Hepatic stellate cell (primary cell): Measurements from ENCODE around the gene LAMTOR3.

ENCODE experiments used
- DNase-seq: peaks from one replicate; pipeline ENCODE4 v3.0.0; 2011; ENCODE audit warnings: low spot score

LAMTOR3 gene

DNA sequence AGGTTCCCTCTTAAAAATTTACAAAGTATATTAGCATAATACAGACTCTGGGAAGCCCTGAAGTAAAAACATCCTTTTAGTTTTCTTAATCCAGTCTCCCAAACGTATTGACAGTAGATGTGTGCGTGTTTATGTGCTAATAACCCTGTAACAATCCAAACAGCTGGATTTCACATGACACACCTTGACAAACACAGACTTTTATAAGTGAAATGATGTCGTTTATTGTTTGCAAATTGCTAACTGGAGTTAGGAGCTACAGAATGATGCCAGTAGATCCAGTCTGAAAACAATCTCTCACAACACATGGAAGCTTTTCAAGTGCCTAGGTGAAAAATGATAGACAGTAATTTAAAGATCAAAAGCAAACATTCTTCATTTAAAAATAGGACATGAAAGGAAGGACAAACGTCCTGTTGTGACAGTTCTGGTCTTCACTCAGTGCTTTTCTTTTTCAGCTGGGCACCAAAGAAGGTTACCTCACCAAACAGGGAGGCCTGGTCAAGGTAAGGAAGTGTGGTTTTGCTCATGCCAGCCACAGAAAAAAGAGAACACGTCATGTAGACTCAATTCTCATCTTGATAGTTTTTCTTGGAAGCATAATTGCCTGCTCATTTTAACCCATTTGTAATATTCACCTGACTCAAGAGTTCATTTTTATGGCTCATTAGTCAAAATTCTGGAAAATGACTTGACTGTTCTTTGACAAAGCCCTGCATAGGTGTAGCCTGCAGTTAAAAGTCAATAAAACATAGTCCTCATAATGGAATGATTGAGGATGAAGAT is 32.9 kb downstream of the LAMTOR3 start:
- DNase-seq: no peak

DNA sequence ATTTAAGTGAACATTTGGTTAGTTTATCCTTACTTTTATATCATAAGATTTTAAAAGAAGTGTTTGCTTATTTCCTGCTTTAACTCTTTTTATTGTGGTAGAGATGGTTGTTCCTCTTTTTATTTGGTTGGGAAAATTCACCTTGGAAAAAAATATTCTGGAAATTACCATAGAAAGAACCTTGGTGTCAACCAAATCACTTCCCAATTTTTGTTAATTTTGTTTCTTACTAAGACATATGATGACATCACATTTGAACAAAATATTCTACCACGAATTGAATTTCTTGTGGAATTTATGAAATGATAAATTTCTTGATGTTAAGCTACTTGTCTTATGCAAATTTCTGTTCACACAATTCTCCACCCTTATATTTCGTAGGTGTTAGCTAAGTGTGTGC is 33.7 kb downstream of the LAMTOR3 start:
- DNase-seq: no peak

DNA sequence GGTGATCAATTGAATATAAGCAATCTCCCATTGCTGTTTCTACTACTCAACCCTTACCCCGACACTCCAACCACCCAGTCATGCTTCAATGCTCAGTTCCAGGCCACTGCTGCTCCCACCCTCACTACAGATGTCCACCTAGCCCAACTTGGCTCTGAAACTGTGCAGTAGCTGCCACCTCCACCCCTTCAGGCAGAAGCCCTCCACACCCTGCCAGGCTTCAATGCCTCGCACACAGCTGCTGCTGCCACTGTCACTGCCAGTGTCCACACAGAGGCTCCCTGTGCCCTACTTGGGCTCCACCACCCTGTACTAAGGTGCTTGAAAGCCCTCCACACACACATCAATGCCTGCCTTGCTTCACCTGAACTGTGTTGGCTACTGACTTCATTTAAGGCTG is 34.6 kb downstream of the LAMTOR3 start:
- no peak for DNase-seq

DNA sequence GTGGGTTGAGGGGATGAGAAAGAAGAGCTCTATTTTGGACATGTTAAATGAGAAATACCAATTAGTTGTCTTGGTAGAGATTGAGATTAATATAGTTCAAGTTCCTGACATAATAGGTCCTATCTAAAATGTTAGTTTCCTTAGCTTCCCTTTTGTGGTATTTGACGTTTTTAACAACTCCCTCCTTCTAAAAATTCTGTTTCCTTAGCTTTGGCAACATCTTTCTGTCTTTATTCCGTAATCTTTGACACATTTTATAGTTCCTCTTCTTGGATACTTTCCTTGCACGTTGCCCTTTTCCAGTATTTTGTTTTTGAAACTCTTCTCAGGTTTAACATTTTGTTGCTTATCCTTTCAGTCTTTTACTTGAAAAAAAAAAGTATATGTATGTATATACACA is 36.9 kb downstream of the LAMTOR3 start:
- DNase-seq: no peak

DNA sequence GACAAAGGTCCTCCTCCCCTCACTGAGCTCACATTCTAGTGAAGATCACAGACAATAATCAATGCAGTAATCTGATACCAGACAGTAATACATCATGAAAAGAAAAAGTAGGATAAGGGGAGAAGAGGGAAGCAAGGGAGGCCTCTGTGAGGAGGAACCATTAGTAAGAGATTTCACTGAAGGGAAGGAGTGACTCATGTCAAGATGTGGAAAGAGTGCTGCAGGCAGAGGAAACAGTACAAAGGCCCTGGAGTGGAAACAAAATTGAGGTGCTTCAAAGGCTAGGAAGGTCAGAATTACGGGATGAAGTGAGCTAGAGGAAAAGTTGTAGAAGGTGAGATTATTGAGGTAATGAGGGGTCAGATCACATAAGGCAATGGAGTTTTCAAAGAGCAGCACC is 38.1 kb downstream of the LAMTOR3 start:
- no peak for DNase-seq

DNA sequence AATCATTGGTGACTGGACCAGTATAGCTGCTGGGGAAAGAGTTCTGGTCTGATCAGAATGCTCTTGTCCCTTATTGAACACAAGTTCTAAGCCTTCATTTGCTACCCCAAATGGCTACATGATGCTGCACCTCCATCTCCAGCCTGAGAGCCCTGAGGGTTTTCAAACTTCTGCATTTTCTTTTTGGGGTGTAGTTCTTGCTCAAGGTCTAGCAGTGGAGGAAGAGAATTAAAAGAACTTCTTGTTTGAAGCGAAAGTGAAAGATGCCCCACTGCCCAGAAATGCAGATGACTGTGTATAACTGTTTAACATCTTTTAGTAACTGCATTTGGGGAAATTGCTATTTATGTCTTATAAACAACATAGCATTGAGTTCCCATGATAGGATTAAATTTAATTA is 38.5 kb downstream of the LAMTOR3 start:
- DNase-seq: no peak

DNA sequence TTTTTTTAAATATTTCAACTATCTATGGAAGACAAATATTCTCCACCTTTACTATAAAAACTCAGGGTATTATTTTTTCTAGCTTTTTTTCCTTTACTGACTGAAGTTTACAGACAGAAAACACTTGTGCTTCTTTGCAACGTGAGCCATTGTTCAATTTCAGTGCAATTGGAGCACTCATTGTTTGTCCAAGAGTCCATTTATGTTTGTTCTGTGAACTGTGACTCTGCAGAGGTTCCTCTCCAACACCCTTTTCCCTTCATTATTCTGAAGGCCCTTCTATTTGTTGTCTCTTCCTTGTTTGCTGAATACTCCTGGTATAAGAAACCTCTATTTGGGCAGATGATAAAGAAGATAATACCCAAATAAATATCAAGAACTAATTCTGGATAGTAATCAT is 40.2 kb downstream of the LAMTOR3 start:
- DNase-seq: no peak

DNA sequence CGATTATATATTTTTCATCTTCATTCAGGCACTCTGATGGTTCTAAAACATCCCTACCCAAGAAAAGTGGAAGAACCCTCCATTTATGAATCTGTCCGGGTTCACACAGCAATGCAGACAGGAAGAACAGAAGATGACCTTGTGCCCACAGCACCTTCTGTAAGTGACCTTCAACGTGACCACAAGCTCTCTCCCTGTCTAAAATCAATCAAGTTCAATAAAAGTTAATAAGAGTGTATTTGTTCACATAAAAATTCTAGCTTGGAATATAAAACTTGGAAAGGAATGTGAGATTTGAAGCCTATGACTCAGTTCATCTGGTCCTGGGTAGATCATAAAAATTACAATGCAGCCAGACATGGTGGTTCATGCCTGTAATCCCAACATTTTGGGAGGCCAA is 41.0 kb downstream of the LAMTOR3 start:
- DNase-seq: no peak

DNA sequence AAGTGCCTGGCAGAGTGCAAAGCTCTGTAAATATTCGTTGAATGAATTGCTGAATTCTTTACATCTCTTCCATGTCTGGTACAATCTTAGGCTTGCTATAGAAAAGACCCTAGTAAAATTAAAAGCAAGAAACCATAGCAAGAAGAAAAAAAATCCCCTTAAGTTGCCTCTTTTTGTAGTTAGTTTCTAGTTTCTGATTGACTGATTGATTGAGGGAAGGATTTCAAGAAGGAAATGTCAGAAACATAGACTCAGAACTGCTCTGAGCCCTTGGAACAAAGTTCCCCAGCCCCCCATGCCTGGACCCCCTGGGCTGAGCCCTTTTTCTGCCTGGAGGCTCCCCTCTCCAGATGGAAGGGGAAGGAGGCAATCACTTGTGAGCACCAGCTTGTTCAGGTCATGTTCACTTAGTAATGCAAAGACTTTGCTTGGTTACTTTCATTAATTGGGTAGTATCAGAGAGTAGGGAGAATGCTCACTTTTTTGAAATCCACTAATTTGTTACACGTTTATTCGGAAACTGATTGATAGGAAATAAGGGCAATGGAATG is 42.0 kb downstream of the LAMTOR3 start:
- no peak for DNase-seq

DNA sequence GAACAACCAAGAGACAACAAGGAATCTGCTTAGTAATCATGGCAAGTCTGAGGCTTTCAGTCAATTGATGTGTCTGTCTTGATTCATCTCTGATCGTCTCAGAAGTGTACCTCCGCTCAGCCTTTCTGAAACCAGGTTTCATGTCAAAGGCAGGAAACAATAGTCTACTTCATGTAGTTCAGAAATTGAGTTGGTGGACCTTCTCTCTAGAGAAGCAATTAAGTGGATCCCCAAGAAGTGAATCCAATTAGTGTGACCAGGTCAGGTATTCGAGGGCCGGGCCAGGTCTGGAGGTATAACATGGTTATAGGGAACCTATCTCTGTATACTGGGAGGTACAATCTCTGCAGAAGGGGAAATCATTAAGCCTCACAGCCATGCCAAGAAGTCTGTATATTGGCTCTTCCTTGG is 45.6 kb downstream of the LAMTOR3 start:
- no peak for DNase-seq

DNA sequence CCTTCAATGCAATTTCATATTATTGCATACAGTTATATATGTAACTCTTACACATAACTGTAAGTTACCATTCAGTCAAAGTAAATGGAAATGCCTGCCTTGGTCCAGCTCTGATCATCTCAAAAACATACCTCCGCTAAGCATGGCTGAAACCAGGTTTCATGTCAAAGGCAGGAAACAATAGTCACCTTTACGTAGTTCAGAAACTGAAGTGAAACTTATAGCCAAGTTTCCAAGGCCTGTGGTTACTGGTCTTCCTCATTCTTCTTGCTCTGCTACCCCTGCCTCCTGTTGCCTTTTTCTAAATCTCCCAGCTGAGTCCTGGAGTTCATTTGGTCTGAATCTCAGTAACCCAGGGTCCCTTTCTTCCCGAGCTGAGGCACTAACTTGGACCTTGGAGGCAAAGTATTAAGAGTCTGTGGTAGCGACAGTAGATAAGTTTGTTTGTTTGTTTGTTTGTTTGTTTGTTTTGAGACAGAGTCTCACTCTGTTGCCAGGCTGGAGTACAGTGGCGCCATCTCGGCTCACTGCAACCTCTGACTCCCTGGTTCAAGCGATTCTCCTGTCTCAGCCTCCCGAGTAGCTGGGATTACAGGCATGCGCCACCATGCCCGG is 46.8 kb downstream of the LAMTOR3 start:
- no peak for DNase-seq

DNA sequence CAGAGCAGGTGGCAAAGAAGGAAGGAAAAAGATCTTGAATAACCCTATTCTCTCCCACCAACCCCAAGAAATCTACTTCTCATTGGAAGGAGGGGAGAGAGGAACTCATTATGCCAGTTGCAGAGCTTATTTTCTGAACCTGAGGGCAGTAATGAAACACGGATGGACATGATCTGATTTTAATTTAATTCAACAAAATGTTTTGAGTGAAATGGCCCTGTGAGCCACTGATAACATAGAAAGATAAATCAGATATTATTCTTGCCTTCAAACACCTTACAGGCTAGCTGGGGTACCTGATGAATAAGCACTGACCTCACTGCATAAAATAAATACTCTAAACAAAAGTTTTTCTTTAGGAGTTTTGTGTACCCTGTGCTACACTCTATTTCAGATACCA is 47.3 kb downstream of the LAMTOR3 start:
- no peak for DNase-seq

DNA sequence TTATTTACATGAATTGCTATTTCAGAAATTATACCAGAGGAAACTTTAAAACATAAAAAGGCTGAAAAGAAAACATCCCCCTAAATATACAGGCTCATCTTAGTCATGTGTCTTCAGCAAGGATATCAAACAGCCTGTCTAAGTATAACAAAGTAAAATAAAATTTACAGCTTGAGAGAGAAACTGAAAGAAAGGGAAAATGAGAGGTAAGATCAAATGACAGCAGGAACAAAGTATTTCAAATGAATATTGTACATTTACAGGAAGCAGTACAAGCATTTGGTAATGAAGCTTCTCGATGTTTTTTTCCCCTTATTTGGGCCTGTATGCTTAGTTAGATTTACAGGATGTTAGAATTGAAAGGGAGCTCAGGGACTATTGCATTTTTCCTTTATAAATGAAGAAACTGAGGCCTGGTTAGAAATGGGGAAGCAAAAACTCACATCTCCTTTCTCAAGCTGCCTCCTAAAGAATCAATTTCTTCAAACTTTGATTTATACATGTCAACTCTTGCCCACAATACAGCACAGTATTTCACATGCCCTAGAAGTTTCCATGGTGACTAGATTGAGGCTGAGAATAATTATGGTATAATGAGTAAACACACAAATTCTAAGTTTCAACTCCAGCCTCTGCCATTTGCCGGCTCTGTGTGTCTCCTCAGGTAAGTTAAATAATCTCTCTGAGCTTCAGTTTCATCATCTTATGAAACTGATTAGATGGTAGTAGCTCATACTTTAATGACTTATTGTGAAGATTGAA is 48.3 kb downstream of the LAMTOR3 start:
- no peak for DNase-seq

DNA sequence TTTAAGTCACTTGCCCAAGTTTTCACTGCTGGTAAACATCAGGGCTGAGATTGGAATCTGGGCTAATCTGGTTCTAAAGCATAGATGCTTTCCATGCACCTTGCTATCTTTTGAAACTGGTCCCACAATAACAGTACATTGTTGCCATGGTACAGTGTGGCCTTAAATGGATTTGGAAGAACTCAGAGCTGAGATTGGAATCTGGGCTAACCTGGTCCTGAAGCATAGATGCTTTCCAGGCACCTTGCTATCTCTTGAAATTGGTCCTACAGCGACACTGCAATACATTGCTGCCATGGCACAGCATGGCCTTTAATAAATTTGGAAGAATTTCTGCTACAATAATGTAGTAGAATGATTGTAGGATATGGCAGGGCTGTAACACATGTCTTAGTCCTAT is 49.0 kb downstream of the LAMTOR3 start:
- no peak for DNase-seq

DNA sequence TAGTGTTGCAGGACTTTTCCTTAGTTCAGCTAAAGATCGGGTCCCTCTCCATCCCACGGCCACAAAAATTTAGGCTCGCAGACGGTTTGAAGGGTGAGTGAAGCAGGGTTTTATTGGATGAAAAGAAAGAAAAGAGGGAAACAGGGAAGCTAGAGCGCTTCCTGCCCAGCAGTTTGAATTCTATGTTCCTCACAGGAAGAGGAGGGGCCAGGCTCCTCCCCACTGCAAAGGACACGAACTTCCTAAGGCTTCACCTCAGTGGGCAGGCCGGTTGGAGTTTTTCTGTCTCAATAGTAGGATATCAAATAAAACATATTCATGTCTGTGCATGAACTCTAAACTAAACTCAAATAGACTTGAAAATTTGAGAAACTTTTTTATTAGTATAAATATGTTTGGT is 50.2 kb downstream of the LAMTOR3 start:
- DNase-seq: no peak

DNA sequence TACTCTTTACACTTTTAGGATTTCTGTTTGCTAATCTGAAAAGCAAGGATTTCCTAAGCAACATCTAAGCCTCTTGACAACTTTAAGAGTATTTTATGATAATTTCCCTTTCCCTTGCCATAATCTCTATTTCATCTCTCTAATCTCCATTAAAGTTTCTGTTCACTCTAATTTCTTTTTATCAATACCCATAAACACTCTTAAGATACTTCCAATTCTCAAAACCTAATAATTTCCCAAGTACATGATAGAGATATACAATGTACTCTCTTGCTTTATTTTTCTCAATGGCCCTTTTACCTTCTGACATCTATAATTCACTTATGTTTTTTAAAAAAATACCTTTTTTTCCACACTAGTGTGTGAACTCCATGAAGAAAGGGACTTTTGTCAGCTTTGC is 50.8 kb downstream of the LAMTOR3 start:
- DNase-seq: no peak

DNA sequence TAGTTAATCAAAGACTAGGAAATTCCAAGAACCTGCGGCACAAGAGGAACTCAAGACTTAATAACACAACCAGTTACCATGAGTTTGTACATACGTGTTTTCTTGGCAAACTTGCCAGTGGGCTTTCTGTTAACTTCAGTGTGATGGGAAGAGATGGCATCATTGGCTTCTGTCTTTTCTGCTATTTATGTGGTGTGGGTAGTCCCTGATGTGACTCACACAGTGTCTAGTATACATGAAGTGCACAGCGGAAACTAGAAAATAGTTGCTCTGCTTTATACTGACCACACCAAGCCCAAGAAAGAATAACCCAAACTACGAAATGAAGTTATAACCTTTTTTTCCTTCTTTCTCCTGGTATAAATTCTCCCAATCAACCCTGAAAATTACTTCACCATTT is 53.1 kb downstream of the LAMTOR3 start:
- no peak for DNase-seq

DNA sequence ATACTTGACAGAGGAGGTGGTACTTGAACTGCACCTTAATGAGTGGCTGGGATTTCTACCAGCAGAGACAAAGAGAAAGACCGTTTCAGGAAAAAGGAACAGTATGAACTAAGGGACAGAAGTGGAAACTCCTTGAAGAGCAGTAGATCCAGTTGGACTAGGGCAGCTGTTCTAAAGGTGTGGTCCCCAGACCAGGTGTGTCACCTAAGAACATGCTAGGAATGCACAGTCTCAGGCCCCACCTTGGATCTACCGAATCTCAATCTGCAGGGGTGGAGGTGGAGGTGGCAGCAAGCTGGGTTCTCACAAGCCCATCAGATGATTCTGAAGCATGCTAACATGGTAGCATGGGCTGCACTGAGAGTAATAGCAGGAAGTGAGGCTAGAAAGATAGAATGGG is 55.3 kb downstream of the LAMTOR3 start:
- DNase-seq: no peak

DNA sequence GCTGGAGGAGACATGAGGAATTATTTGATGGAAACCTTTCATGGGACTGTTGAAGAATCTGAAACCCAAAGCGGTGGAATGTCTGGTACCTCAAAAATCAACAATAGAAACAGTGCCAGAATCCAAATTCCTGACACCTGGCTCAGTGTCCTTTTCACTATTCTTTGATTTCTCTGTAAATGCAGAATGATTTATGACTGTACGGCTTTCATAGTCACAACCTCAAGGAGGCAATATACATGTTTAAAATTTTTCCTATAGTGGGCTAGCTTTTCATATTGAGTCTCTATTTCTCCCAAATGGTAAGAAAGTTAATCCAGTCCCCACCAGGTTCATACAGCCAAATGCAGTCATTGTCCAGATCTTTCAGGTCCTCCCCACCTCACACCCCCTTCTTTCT is 58.3 kb downstream of the LAMTOR3 start:
- no peak for DNase-seq

DNA sequence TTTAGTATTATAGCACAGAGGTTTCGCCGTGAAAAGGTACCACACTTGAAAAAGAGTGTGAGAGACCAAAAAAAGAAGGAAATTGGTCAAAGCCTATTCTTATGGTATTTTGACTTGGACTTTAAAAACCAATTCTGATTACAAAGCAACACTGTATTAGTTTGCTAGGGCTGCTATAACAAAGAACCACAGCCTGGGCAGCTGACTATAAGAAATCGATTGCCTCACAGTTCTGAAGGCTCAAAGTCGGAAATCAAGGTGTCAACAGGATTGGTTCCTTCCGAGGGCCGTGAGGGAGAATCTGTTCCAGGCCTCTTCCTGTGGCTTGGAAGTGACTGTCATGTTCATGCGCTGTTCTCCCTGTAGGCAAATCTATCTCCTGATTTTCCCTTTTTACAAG is 59.7 kb downstream of the LAMTOR3 start:
- DNase-seq: no peak

DNA sequence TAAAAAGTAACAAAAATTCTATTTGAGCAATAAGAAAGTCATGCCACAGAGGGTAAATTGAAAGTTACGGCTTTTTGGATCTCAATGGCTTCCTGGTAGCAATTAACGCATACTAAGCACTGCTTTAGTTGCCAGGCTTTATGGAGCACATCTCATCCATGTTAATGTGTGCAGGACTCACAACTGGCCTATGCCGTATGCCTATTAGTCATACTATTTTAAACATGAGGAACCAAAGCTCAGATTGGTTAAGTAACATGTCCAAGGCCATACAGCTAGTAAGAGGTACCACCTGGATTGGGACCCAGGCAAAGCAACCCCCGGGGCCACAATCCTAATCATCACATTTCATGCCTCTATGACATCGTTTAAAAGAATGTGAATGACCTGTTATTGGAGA is 60.5 kb downstream of the LAMTOR3 start:
- DNase-seq: no peak

DNA sequence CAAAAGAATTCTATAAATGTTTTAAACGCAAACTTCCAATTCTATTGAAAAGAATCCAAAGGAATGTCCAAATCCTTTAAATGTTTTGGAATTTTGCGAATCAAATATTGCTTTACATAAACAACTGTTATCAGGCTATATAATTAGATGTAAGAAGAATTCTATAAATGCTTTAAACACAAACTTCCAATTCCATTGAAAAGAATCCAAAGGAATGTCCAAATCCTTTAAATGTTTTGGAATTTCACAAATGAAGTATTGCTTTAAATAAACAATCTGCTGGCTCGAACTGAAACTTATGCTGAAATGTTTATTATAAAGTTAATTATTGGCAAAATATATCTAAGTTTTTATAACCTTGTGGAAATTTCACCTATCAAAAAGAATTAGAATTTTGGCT is 61.5 kb downstream of the LAMTOR3 start:
- no peak for DNase-seq

DNA sequence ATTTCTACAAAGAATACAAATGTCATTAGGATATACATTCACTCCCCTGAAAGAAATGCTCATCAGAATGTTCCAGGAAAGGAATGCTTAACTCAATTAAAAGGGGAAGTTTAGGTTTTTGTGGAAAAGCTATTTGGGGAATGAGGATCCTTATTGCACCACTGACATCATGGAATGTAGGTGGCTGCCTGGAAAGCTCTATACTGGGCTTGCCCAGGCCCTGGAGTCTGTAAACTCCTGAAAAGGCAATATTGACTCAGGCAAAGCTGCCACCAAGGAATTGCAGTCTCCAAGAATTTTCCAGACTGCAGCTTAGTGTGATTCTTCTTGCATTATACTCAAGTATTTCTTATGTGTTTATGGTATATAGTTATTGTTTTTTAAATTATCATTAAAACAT is 61.9 kb downstream of the LAMTOR3 start:
- no peak for DNase-seq
